ENCODE results near the gene KLHDC9.

Gene KLHDC9

GRCh38 chr1:161128591-161129420, 30.6 kb downstream of the KLHDC9 start:
- no peaks in the 10 kb centered on the region for H3K27me3 ChIP-seq (ENCODE audit: control insufficient read depth, insufficient read depth, low read length)
- H3K9ac ChIP-seq (ENCODE audit: low read length) = no peak overlapping the region
- no peak overlapping the region for H3K4me3 ChIP-seq (ENCODE audit: low read length)
- H3K4me1 ChIP-seq (ENCODE audit: control insufficient read depth, insufficient read depth, low read length) = peaks cover 4% of the 10 kb centered on the region
- H3K9me3 ChIP-seq (ENCODE audit: control insufficient read depth, low read length) = no peaks in the 10 kb centered on the region
- peaks cover 4% of the 10 kb centered on the region for H3K36me3 ChIP-seq (ENCODE audit: control insufficient read depth, insufficient read depth, low read length)

DNA sequence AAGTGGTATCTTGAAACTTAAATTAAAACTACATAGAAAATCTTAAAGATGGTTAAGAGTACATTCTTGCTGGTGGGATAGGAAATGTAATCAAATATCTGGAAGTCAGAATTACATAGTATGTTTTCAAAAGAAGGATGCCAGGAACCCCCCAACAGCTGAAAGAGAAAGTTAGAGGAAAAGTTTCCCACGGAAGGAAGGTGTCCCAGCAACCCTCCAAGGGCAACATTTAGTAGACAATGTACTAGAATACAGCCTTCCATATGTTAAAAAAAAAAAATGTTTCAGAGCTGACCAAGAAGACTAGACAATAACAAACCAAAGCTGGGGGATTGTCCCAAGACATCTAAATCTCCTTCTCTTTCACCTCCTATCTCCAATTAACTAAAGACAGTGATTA, 32.1 kb downstream of the KLHDC9 start:
- peaks cover 5% of the 10 kb centered on the region for H3K4me1 ChIP-seq (ENCODE audit: control insufficient read depth, insufficient read depth, low read length)
- H3K4me3 ChIP-seq (ENCODE audit: low read length) = no peak overlapping the region
- H3K27me3 ChIP-seq (ENCODE audit: control insufficient read depth, insufficient read depth, low read length) = no peaks in the 10 kb centered on the region
- H3K9ac ChIP-seq (ENCODE audit: low read length) = no peak overlapping the region
- H3K9me3 ChIP-seq (ENCODE audit: control insufficient read depth, low read length) = no peaks in the 10 kb centered on the region
- H3K36me3 ChIP-seq (ENCODE audit: control insufficient read depth, insufficient read depth, low read length) = peaks cover 4% of the 10 kb centered on the region

GRCh38 chr1:161131523-161132409, 33.6 kb downstream of the KLHDC9 start:
- Histone ChIP-seq H3K4me3 (ENCODE audit: low read length) (peak overlapping the region; percentile 74), H3K27me3 (ENCODE audit: control insufficient read depth, insufficient read depth, low read length) (no peaks in the 10 kb centered on the region), H3K9me3 (ENCODE audit: control insufficient read depth, low read length) (no peaks in the 10 kb centered on the region), H3K4me1 (ENCODE audit: control insufficient read depth, insufficient read depth, low read length) (peaks cover 5% of the 10 kb centered on the region), H3K9ac (ENCODE audit: low read length) (peak overlapping the region; percentile 93), H3K36me3 (ENCODE audit: control insufficient read depth, insufficient read depth, low read length) (peaks cover 4% of the 10 kb centered on the region)

DNA sequence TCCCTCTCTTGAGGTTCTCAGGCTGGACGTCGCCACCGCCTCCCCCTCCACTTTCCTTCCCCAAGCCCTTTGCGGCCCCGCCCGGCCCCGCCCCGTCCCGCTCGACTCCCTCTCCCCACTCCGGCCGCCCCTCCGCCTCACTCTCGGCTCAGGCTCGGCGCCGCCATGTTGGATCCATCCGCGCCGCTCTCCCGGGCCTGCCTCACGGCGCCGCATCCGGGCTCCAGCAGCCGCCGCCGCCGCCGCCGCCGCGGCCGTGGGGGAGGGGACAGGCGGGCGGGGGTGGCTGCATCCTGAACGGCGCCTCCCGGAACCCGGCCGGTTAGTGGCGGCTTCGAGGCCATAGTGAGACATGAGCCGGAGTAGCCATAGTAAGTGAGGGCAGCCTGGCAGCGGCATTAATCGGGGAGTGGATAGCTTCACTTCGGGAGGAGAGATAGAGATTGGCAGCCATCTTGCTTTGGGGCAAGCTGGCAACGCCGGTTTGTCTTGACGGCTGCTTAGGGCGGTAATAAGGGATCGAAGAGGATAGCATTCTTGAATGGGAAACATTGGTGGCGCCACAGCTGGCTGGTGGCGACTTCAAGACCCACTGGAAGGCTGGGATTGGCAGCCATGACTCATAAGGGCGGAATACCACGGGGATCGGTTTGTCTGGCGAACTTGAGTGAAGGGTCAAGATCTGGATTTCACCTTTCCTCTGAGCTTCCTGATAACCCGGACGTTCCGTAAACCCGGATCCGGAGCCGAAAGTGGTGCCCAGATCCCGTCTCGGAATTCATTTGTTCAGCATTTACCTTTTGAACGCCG, 34.5 kb downstream of the KLHDC9 start, which contains the start of gene DEDD:
Gene DEDD (minus strand): TSS at position 258 of the 810 bp plus-strand sequence. CDS start 8,205 bp downstream, outside the sequence.
- Histone ChIP-seq H3K4me3 (ENCODE audit: low read length) (peak within 1 kb of the TSS; percentile 74), H3K9ac (ENCODE audit: low read length) (peak within 1 kb of the TSS; percentile 93), H3K36me3 (ENCODE audit: control insufficient read depth, insufficient read depth, low read length) (peaks cover 3% of the 10 kb centered on the region), H3K27me3 (ENCODE audit: control insufficient read depth, insufficient read depth, low read length) (no peaks in the 10 kb centered on the region), H3K4me1 (ENCODE audit: control insufficient read depth, insufficient read depth, low read length) (peaks cover 5% of the 10 kb centered on the region), H3K9me3 (ENCODE audit: control insufficient read depth, low read length) (no peaks in the 10 kb centered on the region)

DNA sequence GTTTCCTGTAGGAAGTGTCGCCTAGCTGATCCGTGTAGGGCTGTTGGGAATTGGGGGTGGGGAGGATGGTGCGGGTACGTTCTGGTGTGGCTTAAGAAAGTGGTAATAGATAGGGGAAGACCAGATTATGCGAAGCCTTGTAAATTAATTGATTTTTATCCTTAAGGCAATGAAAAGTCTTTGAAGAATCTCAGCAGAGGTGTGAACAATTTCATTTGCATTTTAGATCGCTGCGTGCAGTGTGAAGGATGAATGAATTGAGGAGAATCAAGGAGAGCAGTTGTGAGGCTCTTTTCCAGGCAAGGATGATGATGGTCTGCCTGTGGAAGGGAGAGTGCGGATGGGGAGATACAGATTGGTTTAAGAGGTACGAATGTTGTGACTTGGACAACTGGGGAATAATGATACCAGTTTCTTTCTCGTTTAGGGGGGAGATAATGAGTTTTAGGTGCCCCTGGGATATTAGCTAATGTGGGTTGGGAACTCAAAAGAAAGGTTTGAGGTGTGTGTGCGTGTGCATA, 35.1 kb downstream of the KLHDC9 start:
- Histone ChIP-seq H3K27me3 (ENCODE audit: control insufficient read depth, insufficient read depth, low read length) (no peaks in the 10 kb centered on the region), H3K36me3 (ENCODE audit: control insufficient read depth, insufficient read depth, low read length) (no peaks in the 10 kb centered on the region), H3K4me1 (ENCODE audit: control insufficient read depth, insufficient read depth, low read length) (peaks cover 5% of the 10 kb centered on the region), H3K9me3 (ENCODE audit: control insufficient read depth, low read length) (no peaks in the 10 kb centered on the region), H3K4me3 (ENCODE audit: low read length) (peak overlapping the region; percentile 74), H3K9ac (ENCODE audit: low read length) (peak overlapping the region; percentile 93)

DNA sequence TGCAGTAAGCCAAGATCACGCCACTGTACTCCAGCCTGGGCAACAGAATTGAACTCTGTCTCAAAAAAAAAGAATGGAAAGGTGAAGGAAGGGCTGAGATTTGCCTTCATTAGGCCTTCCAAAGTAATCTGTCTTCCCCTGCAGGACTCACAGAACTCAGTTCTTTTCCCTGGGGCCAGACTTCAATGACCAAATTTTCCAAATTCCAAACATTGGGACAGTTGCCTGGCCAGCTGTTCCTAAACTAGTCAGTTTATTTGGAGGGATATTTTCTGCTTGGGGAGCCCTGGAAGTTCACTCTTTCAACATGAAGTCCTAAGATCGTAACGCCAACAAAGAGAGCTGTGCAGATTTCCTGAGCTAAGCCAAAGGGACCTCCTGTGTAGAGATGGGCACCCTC, 39.7 kb downstream of the KLHDC9 start:
- H3K4me1 ChIP-seq (ENCODE audit: control insufficient read depth, insufficient read depth, low read length) = peaks cover 5% of the 10 kb centered on the region
- no peaks in the 10 kb centered on the region for H3K36me3 ChIP-seq (ENCODE audit: control insufficient read depth, insufficient read depth, low read length)
- H3K9ac ChIP-seq (ENCODE audit: low read length) = no peak overlapping the region
- no peaks in the 10 kb centered on the region for H3K9me3 ChIP-seq (ENCODE audit: control insufficient read depth, low read length)
- H3K27me3 ChIP-seq (ENCODE audit: control insufficient read depth, insufficient read depth, low read length) = no peaks in the 10 kb centered on the region
- H3K4me3 ChIP-seq (ENCODE audit: low read length) = no peak overlapping the region

DNA sequence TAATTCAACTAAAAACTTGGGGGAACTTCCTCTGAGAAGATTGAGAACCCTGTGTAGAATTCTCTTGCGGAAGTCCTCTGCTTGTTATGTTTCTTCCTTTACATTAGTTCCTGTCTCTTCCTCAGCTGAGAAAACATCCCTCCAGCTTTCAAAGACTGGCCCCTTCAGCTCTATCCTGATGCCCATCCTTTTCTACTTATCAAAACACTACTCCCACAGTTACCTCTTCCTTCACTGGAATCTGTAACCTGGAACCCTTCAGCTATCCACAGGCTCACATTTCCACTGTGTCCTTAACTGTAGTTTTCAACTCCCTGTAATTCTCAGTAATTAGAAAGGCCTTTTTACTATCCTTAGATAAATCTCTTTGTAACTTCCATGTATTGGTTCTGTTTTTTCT, 40.3 kb downstream of the KLHDC9 start:
- H3K27me3 ChIP-seq (ENCODE audit: control insufficient read depth, insufficient read depth, low read length) = no peaks in the 10 kb centered on the region
- H3K9me3 ChIP-seq (ENCODE audit: control insufficient read depth, low read length) = no peaks in the 10 kb centered on the region
- peaks cover 5% of the 10 kb centered on the region for H3K4me1 ChIP-seq (ENCODE audit: control insufficient read depth, insufficient read depth, low read length)
- no peaks in the 10 kb centered on the region for H3K36me3 ChIP-seq (ENCODE audit: control insufficient read depth, insufficient read depth, low read length)
- H3K9ac ChIP-seq (ENCODE audit: low read length) = no peak overlapping the region
- H3K4me3 ChIP-seq (ENCODE audit: low read length) = no peak overlapping the region

DNA sequence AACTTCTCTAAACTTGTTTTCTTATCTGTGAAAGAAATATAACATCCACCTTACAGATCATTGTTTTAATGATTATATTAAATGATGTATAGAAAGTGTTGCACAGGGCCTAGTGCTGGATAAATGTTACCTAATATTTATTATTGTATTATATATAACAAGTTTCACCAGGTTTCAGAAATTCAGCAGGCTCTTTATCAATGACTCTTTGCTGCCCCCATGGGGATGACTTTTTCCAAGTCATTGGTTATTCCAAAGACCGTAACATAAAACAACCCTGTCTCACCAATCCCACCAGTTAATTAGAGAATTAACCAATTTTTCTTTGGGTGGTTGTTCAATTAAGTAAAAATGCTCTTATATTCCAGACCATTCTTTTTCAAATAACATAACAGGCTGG, 41.6 kb downstream of the KLHDC9 start:
- Histone ChIP-seq H3K4me3 (ENCODE audit: low read length) (no peak overlapping the region), H3K9ac (ENCODE audit: low read length) (no peak overlapping the region), H3K36me3 (ENCODE audit: control insufficient read depth, insufficient read depth, low read length) (no peaks in the 10 kb centered on the region), H3K9me3 (ENCODE audit: control insufficient read depth, low read length) (no peaks in the 10 kb centered on the region), H3K27me3 (ENCODE audit: control insufficient read depth, insufficient read depth, low read length) (no peaks in the 10 kb centered on the region), H3K4me1 (ENCODE audit: control insufficient read depth, insufficient read depth, low read length) (no peaks in the 10 kb centered on the region)

GRCh38 chr1:161140755-161141400, 42.7 kb downstream of the KLHDC9 start:
- H3K9me3 ChIP-seq (ENCODE audit: control insufficient read depth, low read length) = no peaks in the 10 kb centered on the region
- H3K36me3 ChIP-seq (ENCODE audit: control insufficient read depth, insufficient read depth, low read length) = no peaks in the 10 kb centered on the region
- no peaks in the 10 kb centered on the region for H3K27me3 ChIP-seq (ENCODE audit: control insufficient read depth, insufficient read depth, low read length)
- no peak overlapping the region for H3K4me3 ChIP-seq (ENCODE audit: low read length)
- no peaks in the 10 kb centered on the region for H3K4me1 ChIP-seq (ENCODE audit: control insufficient read depth, insufficient read depth, low read length)
- no peak overlapping the region for H3K9ac ChIP-seq (ENCODE audit: low read length)

GRCh38 chr1:161145832-161146231, 47.7 kb downstream of the KLHDC9 start:
- Histone ChIP-seq H3K9ac (ENCODE audit: low read length) (no peak overlapping the region), H3K27me3 (ENCODE audit: control insufficient read depth, insufficient read depth, low read length) (no peaks in the 10 kb centered on the region)

More at GRCh38 chr1:161145832-161146231, 47.7 kb downstream of the KLHDC9 start:
- Histone ChIP-seq H3K36me3 (ENCODE audit: control insufficient read depth, insufficient read depth, low read length) (no peaks in the 10 kb centered on the region), H3K4me1 (ENCODE audit: control insufficient read depth, insufficient read depth, low read length) (no peaks in the 10 kb centered on the region), H3K9me3 (ENCODE audit: control insufficient read depth, low read length) (no peaks in the 10 kb centered on the region), H3K4me3 (ENCODE audit: low read length) (no peak overlapping the region)
